Retinal pigment epithelial cell (primary cell): ENCODE results near the gene CYSLTR2.

Source experiments
- DNase-seq: peaks from one replicate; pipeline ENCODE4 v3.0.0-alpha.2; 2010; ENCODE audit warnings: low read depth
- H3K4me3 ChIP-seq: 2 replicates; pipeline ENCODE4 v1.5.1; 2011; ENCODE audit warnings: mild to moderate bottlenecking, low read length, control low read depth, moderate library complexity
- CTCF ChIP-seq: conservative IDR thresholded peaks from 2 replicates; pipeline ENCODE4 v1.5.1; 2011; ENCODE audit warnings: low read depth, low read length, control low read depth, inconsistent platforms

The CYSLTR2 gene

GRCh38 chr13:48725271-48725670 is 71.5 kb downstream of the CYSLTR2 start:
- no peak for TF ChIP-seq CTCF
- no peak overlapping the region for H3K4me3 ChIP-seq
- DNase-seq = no peak

DNA sequence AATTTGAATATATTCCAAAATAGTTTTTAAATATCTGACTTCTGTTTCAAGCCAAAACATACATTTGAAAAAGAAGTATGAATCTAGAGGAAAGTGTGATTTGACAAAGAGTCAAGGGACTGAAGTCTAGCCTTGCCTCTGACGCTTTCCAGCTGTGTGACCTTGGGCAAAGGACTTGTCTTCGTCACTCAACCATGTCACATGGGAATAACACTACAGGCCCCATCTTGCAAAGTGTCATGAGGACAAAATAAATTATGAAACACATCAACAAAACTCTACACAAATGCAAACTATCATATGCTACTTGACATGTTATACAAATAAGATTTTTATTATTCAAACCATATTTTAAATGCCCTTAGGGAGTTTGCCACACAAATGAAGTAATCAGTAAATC is 73.0 kb downstream of the CYSLTR2 start:
- no peak overlapping the region for H3K4me3 ChIP-seq
- no peak for TF ChIP-seq CTCF
- no peak for DNase-seq

DNA sequence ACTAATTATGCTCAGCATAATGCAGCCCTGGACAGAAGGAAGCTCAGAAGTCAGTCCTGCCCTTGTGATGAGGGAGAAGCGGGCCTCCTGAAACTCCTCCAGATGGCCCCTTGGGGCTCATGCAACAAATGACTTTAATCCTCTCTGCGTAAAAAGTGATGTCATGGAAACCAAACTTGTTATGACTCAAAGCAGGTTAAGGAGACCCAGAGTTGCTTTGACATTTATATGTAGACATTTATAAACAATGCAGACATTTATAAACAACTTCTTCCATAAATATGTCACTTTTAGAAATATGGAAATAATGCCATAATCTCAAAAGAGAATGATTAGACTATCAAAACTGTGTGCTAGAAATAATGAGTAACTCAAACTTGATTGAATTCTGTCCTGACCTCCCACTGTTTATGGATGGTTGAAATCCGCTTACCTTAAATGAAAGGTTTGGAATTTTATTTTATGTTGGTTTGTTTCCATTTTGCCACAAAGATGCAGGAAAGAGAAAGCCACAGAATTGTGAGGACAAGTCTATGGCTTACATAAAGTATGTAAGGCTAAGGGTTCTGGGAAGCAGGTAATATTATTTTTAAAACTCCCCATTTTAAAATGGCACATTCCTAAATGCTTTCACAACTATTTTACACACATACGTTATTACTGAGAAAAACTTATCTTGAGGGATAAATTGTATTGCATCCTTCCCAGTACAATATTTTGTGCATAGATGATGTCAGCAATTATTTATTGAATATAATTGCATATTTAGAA is 73.7 kb downstream of the CYSLTR2 start:
- TF ChIP-seq CTCF = no peak
- H3K4me3 ChIP-seq = no peak overlapping the region
- peak; percentile 71 for DNase-seq

- no peak for TF ChIP-seq CTCF
- H3K4me3 ChIP-seq = no peak overlapping the region
- DNase-seq = no peak
Measured at GRCh38 chr13:48728226-48728625, 74.5 kb downstream of the CYSLTR2 start.

GRCh38 chr13:48728876-48729275 is 75.1 kb downstream of the CYSLTR2 start:
- DNase-seq = no peak
- TF ChIP-seq CTCF = no peak
- H3K4me3 ChIP-seq = no peak overlapping the region

DNA sequence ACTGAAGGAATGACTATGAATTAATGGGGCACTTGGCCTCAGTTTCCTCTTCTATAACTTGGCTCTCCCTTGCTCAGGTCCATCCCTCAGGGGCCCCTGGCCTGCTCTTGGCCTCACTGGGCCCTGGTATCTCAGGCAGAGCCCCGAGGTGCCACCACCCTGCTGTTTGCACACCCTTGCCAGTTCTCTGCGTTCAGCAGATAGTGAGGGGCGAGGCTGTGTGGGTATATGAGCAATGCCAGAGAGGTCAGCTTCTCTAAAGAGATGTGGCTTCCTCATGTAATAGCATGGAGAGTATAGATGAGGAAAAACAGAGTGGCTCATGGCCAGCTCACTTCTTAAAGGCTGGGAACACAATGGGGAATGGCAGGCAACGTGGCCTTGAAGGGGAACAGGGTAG is 76.1 kb downstream of the CYSLTR2 start:
- no peak overlapping the region for H3K4me3 ChIP-seq
- no peak for DNase-seq
- no peak for TF ChIP-seq CTCF

GRCh38 chr13:48731001-48731658 is 77.4 kb downstream of the CYSLTR2 start:
- no peak overlapping the region for H3K4me3 ChIP-seq
- DNase-seq = no peak
- no peak for TF ChIP-seq CTCF
